SK-N-MC (cell line): ENCODE data around the gene CLASP2.

Experiments
- EZH2 ChIP-seq: fragments of 200-600 bp; sonication (generic); IDR thresholded peaks from one replicate; pipeline ENCODE4 v1.6.1; 2017; ENCODE audit warnings: antibody characterized with exemption
- POLR2AphosphoS5 ChIP-seq: IDR thresholded peaks from 2 replicates; pipeline ENCODE4 v1.6.1; 2012; ENCODE audit warnings: mild to moderate bottlenecking, low read depth, low read length, borderline replicate concordance

GRCh38 chr3:33690341-33690740 is 27.7 kb downstream of the CLASP2 start:
- TF ChIP-seq POLR2AphosphoS5 (no peak), EZH2 (no peak)
